Right atrium auricular region (tissue), 2 donors: ENCODE results near the gene CEP152. TPM values are rescaled to one million over a fixed set of nuclear protein-coding genes. Genes with fewer than 3 reads are reported as not detected.

Experiments used
- DNase-seq: peaks from one replicate; pipeline ENCODE4 v3.0.0-alpha.2; 2019; ENCODE audit warnings: low spot score
- H3K27ac ChIP-seq, 2 donors: fragments of 200-600 bp; sonication (generic); 1 replicate in 1 of 2; 2 replicates in 1 of 2; pipeline ENCODE4 v1.5.1; 2016 to 2019
- H3K27me3 ChIP-seq, 2 donors: fragments of 200-600 bp; sonication (generic); one replicate each; pipeline versions ENCODE4 v1.5.1 to v1.6.0; 2017 to 2019
- H3K36me3 ChIP-seq: fragments of 200-600 bp; sonication (generic); one replicate; pipeline ENCODE4 v1.5.1; 2016
- H3K4me1 ChIP-seq, 2 donors: fragments of 200-600 bp; sonication (generic); one replicate each; pipeline versions ENCODE4 v1.5.1 to v1.6.0; 2017 to 2019
- H3K4me3 ChIP-seq, 2 donors: fragments of 200-600 bp; sonication (generic); 1 replicate in 1 of 2; 2 replicates in 1 of 2; pipeline ENCODE4 v1.5.1; 2017 to 2019; ENCODE audit warnings: mild to moderate bottlenecking in 1 of 2, moderate library complexity in 1 of 2
- H3K9me3 ChIP-seq, 2 donors: fragments of 200-600 bp; sonication (generic); one replicate each; pipeline ENCODE4 v1.5.1; 2019
- CTCF ChIP-seq, 2 donors: fragments of 200-600 bp; sonication (generic); IDR thresholded peaks; one replicate each; pipeline ENCODE4 v1.5.1; 2019; ENCODE audit warnings: antibody characterized with exemption in 2 of 2
- total RNA-seq, 2 donors: library from RNA; depleted of rRNA; stranded (reverse); fragments of >200 nt; gene quantifications; one replicate each; pipeline ENCODE4 v1.1.0, GENCODE V29; 2016

Gene CEP152
- total RNA-seq, 2 donors from 2014 or later = 1.1 to 1.4 TPM

GRCh38 chr15:48802257-48802656 lies 8.6 kb downstream of the CEP152 start:
- no peaks in the 10 kb centered on the region for H3K9me3 ChIP-seq
- H3K36me3 ChIP-seq = no peaks in the 10 kb centered on the region
- peaks cover 0 to 6% of the 10 kb centered on the region in 2 donors for H3K4me1 ChIP-seq
- DNase-seq = no peak
- no peaks in the 10 kb centered on the region for H3K27me3 ChIP-seq
- no peak overlapping the region for H3K27ac ChIP-seq
- H3K4me3 ChIP-seq = no peak overlapping the region
- TF ChIP-seq CTCF (IDR thresholded peaks at IDR 0.05) = no peak

DNA sequence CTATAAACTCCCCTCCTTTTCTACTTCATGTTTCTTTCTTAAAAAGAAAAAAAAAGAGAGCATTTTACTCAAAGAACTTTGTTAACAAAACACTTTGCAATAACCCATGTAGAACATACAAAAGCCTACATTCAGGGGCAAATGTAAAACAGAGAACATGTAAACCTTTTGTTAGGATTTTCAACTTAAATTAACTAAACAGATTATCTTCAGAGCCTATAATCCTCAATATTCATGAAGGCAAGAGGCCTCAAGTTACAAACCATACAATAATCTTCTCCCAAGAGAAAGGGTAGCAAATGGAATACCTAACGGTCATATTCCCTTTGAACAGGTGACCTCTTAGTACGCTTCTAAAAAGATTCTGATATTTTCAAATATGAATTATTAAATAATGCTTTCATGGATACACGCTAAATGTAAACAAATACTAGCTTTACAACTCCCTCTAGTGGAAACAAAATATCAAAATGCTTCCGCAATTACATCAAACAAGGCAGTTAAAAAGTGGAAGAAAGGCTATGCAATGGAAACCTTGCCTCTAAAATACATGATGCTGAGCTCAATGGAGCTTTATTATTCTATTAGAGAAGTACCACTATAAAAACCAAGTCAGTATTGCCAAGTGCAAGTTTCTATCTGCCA lies 9.9 kb downstream of the CEP152 start:
- peak in 1 of 2 donors; percentile 65 for TF ChIP-seq CTCF (IDR thresholded peaks at IDR 0.05)
- H3K27ac ChIP-seq = peak overlapping the region in 1 of 2 donors; percentile 2
- H3K4me3 ChIP-seq = no peak overlapping the region

DNA sequence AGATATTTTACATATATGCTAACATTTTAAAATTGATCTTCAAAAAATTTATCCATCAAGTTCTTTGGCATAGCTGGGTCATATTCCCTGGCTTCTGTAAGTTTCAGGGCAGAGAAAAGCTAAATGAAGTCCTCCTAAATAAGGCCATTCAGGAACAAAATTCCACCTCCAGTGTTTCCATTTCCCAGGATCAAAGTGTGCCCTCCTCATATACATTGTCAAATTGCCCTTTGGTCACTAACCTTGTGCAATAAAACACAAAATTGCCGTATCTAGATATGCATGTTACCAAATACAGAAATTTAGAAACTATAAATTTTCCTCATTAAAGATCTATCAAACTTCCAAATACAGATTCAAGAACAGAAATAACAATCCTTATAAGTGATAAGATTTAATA lies 10.6 kb downstream of the CEP152 start:
- DNase-seq = no peak
- Histone ChIP-seq H3K36me3 (no peaks in the 10 kb centered on the region), H3K27ac (peak overlapping the region in 1 of 2 donors; percentile 2), H3K4me1 (no peaks in the 10 kb centered on the region), H3K9me3 (no peaks in the 10 kb centered on the region), H3K27me3 (no peaks in the 10 kb centered on the region), H3K4me3 (no peak overlapping the region)
- TF ChIP-seq CTCF (IDR thresholded peaks at IDR 0.05) = no peak

More for the DNA sequence above, 9.9 kb downstream of the CEP152 start:
- Histone ChIP-seq H3K9me3 (no peaks in the 10 kb centered on the region), H3K36me3 (no peaks in the 10 kb centered on the region), H3K4me1 (peaks cover 0 to under 1% of the 10 kb centered on the region in 2 donors), H3K27me3 (no peaks in the 10 kb centered on the region)
- no peak for DNase-seq

- no peak overlapping the region for H3K4me3 ChIP-seq
- peak overlapping the region in 1 of 2 donors; percentile 50 for H3K27ac ChIP-seq
- H3K4me1 ChIP-seq = no peaks in the 10 kb centered on the region
- H3K9me3 ChIP-seq = no peaks in the 10 kb centered on the region
- no peaks in the 10 kb centered on the region for H3K36me3 ChIP-seq
- TF ChIP-seq CTCF (IDR thresholded peaks at IDR 0.05) = no peak
- no peak for DNase-seq
- H3K27me3 ChIP-seq = no peaks in the 10 kb centered on the region
Measured at GRCh38 chr15:48798319-48798718, 12.6 kb downstream of the CEP152 start.

- Histone ChIP-seq H3K27ac (peak overlapping the region; percentile 20 to 50), H3K4me3 (no peak overlapping the region)
Measured at GRCh38 chr15:48796930-48797329, 13.9 kb downstream of the CEP152 start.

More at GRCh38 chr15:48796930-48797329, 13.9 kb downstream of the CEP152 start:
- Histone ChIP-seq H3K27me3 (no peaks in the 10 kb centered on the region), H3K4me1 (no peaks in the 10 kb centered on the region), H3K36me3 (no peaks in the 10 kb centered on the region), H3K9me3 (no peaks in the 10 kb centered on the region)
- no peak for DNase-seq
- no peak for TF ChIP-seq CTCF (IDR thresholded peaks at IDR 0.05)
